ENCODE measurements around the gene IRGC.

Gene IRGC

GRCh38 chr19:43704002-43704705 is 11.7 kb upstream of the IRGC start:
- H2AK5ac ChIP-seq (ENCODE audit: low read length), result no peak overlapping the region
- WGBS (ENCODE audit: extremely low coverage, insufficient coverage, insufficient read length), result no CpG with 5 or more reads among the region's 7 CpGs
- DNase-seq, result no peak
- no peak overlapping the region for H2BK5ac ChIP-seq (ENCODE audit: low read depth, low read length, poor library complexity)
- no peak overlapping the region for H3K9ac ChIP-seq (ENCODE audit: low read length)
- no peak overlapping the region for H3K18ac ChIP-seq (ENCODE audit: low read length)
- no peak overlapping the region for H2AFZ ChIP-seq (ENCODE audit: insufficient read depth, low read length, poor library complexity)
- no peak overlapping the region for H3K14ac ChIP-seq (ENCODE audit: low read length)
- no peak overlapping the region for H3K4me2 ChIP-seq (ENCODE audit: low read length)
- H3K4ac ChIP-seq (ENCODE audit: low read depth, low read length), result no peak overlapping the region
- H3K36me3 ChIP-seq (ENCODE audit: control insufficient read depth in 1 of 2, insufficient read depth in 2 of 2, low read length in 2 of 2), result no peaks in the 10 kb centered on the region
- no peak overlapping the region for H3K4me3 ChIP-seq (ENCODE audit: low read depth, low read length)
- peaks cover 7% of the 10 kb centered on the region for H3K9me3 ChIP-seq (ENCODE audit: insufficient read depth, low read depth, low read length)
- H3K23ac ChIP-seq (ENCODE audit: low read length), result no peak overlapping the region
- no peak overlapping the region for H3K27ac ChIP-seq (ENCODE audit: low read depth, low read length)
- no peaks in the 10 kb centered on the region for H3K79me1 ChIP-seq (ENCODE audit: low read length)
- H2BK120ac ChIP-seq (ENCODE audit: insufficient read depth, low read length, poor library complexity), result no peak overlapping the region
- peaks cover 2% of the 10 kb centered on the region for H3K27me3 ChIP-seq (ENCODE audit: insufficient read depth, low read length)
- no peak overlapping the region for H4K91ac ChIP-seq (ENCODE audit: low read depth, low read length)
- H3K4me1 ChIP-seq (ENCODE audit: control insufficient read depth in 1 of 2, insufficient read depth in 2 of 2, low read length in 2 of 2), result peaks cover 0 to 4% of the 10 kb centered on the region in 2 experiments
- H4K12ac ChIP-seq (ENCODE audit: low read depth, low read length), result no peak overlapping the region
- H4K8ac ChIP-seq (ENCODE audit: low read depth, low read length), result no peak overlapping the region
- H3K79me2 ChIP-seq (ENCODE audit: control insufficient read depth, insufficient read depth, low read length, poor library complexity), result no peaks in the 10 kb centered on the region
- no peak overlapping the region for H2BK12ac ChIP-seq (ENCODE audit: low read length)

DNA sequence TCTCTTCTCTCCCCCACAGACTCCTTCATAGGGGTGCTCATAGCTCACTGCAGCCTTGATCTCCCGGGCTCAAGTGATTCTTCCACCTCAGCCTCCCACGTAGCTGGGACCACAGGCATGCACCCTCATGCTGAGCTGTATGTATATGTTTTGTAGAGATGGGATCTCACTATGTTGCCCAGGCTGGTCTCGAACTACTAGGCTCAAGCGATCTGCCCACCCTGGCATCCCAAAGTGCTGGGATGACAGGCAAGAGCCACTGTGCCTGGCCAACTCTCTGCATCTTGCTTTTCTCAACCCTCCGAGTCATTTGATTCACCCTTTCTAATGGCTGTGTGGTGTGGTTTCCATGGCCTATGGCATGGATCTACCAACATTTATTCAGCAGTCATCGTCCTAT is 10.1 kb upstream of the IRGC start:
- no peak for DNase-seq
- no peaks in the 10 kb centered on the region for H3K27me3 ChIP-seq (ENCODE audit: insufficient read depth, low read length)
- WGBS (ENCODE audit: extremely low coverage, insufficient coverage, insufficient read length), result no CpG with 5 or more reads among the region's 6 CpGs
- H2BK12ac ChIP-seq (ENCODE audit: low read length), result no peak overlapping the region
- H4K12ac ChIP-seq (ENCODE audit: low read depth, low read length), result no peak overlapping the region
- H2BK120ac ChIP-seq (ENCODE audit: insufficient read depth, low read length, poor library complexity), result no peak overlapping the region
- peaks cover 0 to 4% of the 10 kb centered on the region in 2 experiments for H3K4me1 ChIP-seq (ENCODE audit: control insufficient read depth in 1 of 2, insufficient read depth in 2 of 2, low read length in 2 of 2)
- H3K9ac ChIP-seq (ENCODE audit: low read length), result peak overlapping the region; percentile 34
- peaks cover 4% of the 10 kb centered on the region for H3K9me3 ChIP-seq (ENCODE audit: insufficient read depth, low read depth, low read length)
- no peak overlapping the region for H3K4ac ChIP-seq (ENCODE audit: low read depth, low read length)
- H3K27ac ChIP-seq (ENCODE audit: low read depth, low read length), result no peak overlapping the region
- H3K4me2 ChIP-seq (ENCODE audit: low read length), result no peak overlapping the region
- H3K14ac ChIP-seq (ENCODE audit: low read length), result no peak overlapping the region
- H3K79me1 ChIP-seq (ENCODE audit: low read length), result no peaks in the 10 kb centered on the region
- no peaks in the 10 kb centered on the region for H3K36me3 ChIP-seq (ENCODE audit: control insufficient read depth in 1 of 2, insufficient read depth in 2 of 2, low read length in 2 of 2)
- H3K79me2 ChIP-seq (ENCODE audit: control insufficient read depth, insufficient read depth, low read length, poor library complexity), result no peaks in the 10 kb centered on the region
- no peak overlapping the region for H4K8ac ChIP-seq (ENCODE audit: low read depth, low read length)
- no peak overlapping the region for H3K4me3 ChIP-seq (ENCODE audit: low read depth, low read length)
- no peak overlapping the region for H4K91ac ChIP-seq (ENCODE audit: low read depth, low read length)
- H2AFZ ChIP-seq (ENCODE audit: insufficient read depth, low read length, poor library complexity), result no peak overlapping the region
- no peak overlapping the region for H3K18ac ChIP-seq (ENCODE audit: low read length)
- H2BK5ac ChIP-seq (ENCODE audit: low read depth, low read length, poor library complexity), result no peak overlapping the region
- no peak overlapping the region for H2AK5ac ChIP-seq (ENCODE audit: low read length)
- H3K23ac ChIP-seq (ENCODE audit: low read length), result no peak overlapping the region

DNA sequence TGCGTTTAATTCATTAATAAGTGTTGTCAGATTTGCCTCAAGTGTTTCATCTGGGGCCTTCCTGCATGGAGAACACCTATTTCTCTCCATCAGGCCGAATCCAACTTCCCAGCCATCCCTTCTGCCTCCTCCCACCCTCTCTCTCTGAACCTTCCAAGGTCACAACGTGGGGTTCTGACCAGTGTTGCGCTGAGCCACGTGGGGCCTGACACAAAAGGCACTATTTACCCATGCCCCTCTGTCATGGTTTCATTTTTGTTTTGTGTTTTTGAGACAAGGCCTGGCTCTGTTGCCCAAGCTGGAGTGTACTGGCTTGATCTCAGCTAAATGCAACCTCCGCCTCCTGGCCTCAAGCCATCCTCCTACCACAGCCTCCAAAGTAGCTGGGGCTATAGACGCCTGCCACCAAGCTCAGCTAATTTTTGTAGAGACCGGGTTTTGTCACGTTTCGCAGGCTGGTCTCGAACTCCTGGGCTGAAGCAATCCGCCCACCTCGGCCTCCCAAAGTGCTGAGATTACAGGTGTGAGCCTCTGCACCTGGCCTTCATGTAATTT is 8.6 kb upstream of the IRGC start:
- no peak overlapping the region for H3K27ac ChIP-seq (ENCODE audit: low read depth, low read length)
- no CpG with 5 or more reads among the region's 13 CpGs for WGBS (ENCODE audit: extremely low coverage, insufficient coverage, insufficient read length)
- no peak overlapping the region for H4K91ac ChIP-seq (ENCODE audit: low read depth, low read length)

GRCh38 chr19:43708716-43709115 is 7.2 kb upstream of the IRGC start:
- Histone ChIP-seq H3K4me3 (ENCODE audit: low read depth, low read length) (no peak overlapping the region), H3K9me3 (ENCODE audit: insufficient read depth, low read depth, low read length) (peaks cover 4% of the 10 kb centered on the region)
- no CpG with 5 or more reads among the region's 2 CpGs for WGBS (ENCODE audit: extremely low coverage, insufficient coverage, insufficient read length)

More for the DNA sequence above, 8.6 kb upstream of the IRGC start:
- no peak overlapping the region for H3K14ac ChIP-seq (ENCODE audit: low read length)
- no peak overlapping the region for H4K12ac ChIP-seq (ENCODE audit: low read depth, low read length)
- H3K36me3 ChIP-seq (ENCODE audit: control insufficient read depth in 1 of 2, insufficient read depth in 2 of 2, low read length in 2 of 2), result no peaks in the 10 kb centered on the region
- H4K8ac ChIP-seq (ENCODE audit: low read depth, low read length), result no peak overlapping the region
- no peak overlapping the region for H2AK5ac ChIP-seq (ENCODE audit: low read length)
- H3K4me3 ChIP-seq (ENCODE audit: low read depth, low read length), result no peak overlapping the region
- H2AFZ ChIP-seq (ENCODE audit: insufficient read depth, low read length, poor library complexity), result no peak overlapping the region
- H3K79me1 ChIP-seq (ENCODE audit: low read length), result no peaks in the 10 kb centered on the region
- H2BK12ac ChIP-seq (ENCODE audit: low read length), result no peak overlapping the region
- H3K4ac ChIP-seq (ENCODE audit: low read depth, low read length), result no peak overlapping the region
- no peaks in the 10 kb centered on the region for H3K27me3 ChIP-seq (ENCODE audit: insufficient read depth, low read length)
- no peak overlapping the region for H3K4me2 ChIP-seq (ENCODE audit: low read length)
- H3K18ac ChIP-seq (ENCODE audit: low read length), result no peak overlapping the region
- H2BK5ac ChIP-seq (ENCODE audit: low read depth, low read length, poor library complexity), result no peak overlapping the region
- no peak overlapping the region for H3K9ac ChIP-seq (ENCODE audit: low read length)
- no peaks in the 10 kb centered on the region for H3K79me2 ChIP-seq (ENCODE audit: control insufficient read depth, insufficient read depth, low read length, poor library complexity)
- no peak overlapping the region for H2BK120ac ChIP-seq (ENCODE audit: insufficient read depth, low read length, poor library complexity)
- peaks cover 4% of the 10 kb centered on the region for H3K9me3 ChIP-seq (ENCODE audit: insufficient read depth, low read depth, low read length)
- DNase-seq, result no peak
- no peaks in the 10 kb centered on the region for H3K4me1 ChIP-seq (ENCODE audit: control insufficient read depth in 1 of 2, insufficient read depth in 2 of 2, low read length in 2 of 2)
- H3K23ac ChIP-seq (ENCODE audit: low read length), result no peak overlapping the region

More at GRCh38 chr19:43708716-43709115, 7.2 kb upstream of the IRGC start:
- no peak overlapping the region for H3K9ac ChIP-seq (ENCODE audit: low read length)
- H4K8ac ChIP-seq (ENCODE audit: low read depth, low read length), result no peak overlapping the region
- no peak overlapping the region for H4K12ac ChIP-seq (ENCODE audit: low read depth, low read length)
- H2AFZ ChIP-seq (ENCODE audit: insufficient read depth, low read length, poor library complexity), result no peak overlapping the region
- no peak overlapping the region for H3K27ac ChIP-seq (ENCODE audit: low read depth, low read length)
- no peak overlapping the region for H2BK12ac ChIP-seq (ENCODE audit: low read length)
- no peak overlapping the region for H2AK5ac ChIP-seq (ENCODE audit: low read length)
- no peaks in the 10 kb centered on the region for H3K79me1 ChIP-seq (ENCODE audit: low read length)
- no peak overlapping the region for H3K4me2 ChIP-seq (ENCODE audit: low read length)
- DNase-seq, result no peak
- H2BK5ac ChIP-seq (ENCODE audit: low read depth, low read length, poor library complexity), result no peak overlapping the region
- no peaks in the 10 kb centered on the region for H3K27me3 ChIP-seq (ENCODE audit: insufficient read depth, low read length)
- H3K23ac ChIP-seq (ENCODE audit: low read length), result no peak overlapping the region
- no peak overlapping the region for H2BK120ac ChIP-seq (ENCODE audit: insufficient read depth, low read length, poor library complexity)
- H3K18ac ChIP-seq (ENCODE audit: low read length), result no peak overlapping the region
- H3K4ac ChIP-seq (ENCODE audit: low read depth, low read length), result no peak overlapping the region
- no peaks in the 10 kb centered on the region for H3K36me3 ChIP-seq (ENCODE audit: control insufficient read depth in 1 of 2, insufficient read depth in 2 of 2, low read length in 2 of 2)
- H3K14ac ChIP-seq (ENCODE audit: low read length), result no peak overlapping the region
- no peak overlapping the region for H4K91ac ChIP-seq (ENCODE audit: low read depth, low read length)
- H3K4me1 ChIP-seq (ENCODE audit: control insufficient read depth in 1 of 2, insufficient read depth in 2 of 2, low read length in 2 of 2), result no peaks in the 10 kb centered on the region
- H3K79me2 ChIP-seq (ENCODE audit: control insufficient read depth, insufficient read depth, low read length, poor library complexity), result no peaks in the 10 kb centered on the region

Measured in trophoblast cell (in vitro differentiated cells and primary cell).